GM19193 (cell line): Measurements from ENCODE around the gene CCNB1IP1.
A peak's percentile ranks its signal among the peaks of the same experiment; 100 is the strongest.

Experiments used
- POLR2A ChIP-seq: IDR thresholded peaks from 4 replicates; pipeline ENCODE4 v1.6.1; 2011; ENCODE audit not compliant: insufficient read depth, insufficient read length; ENCODE audit errors: extremely low read depth

CCNB1IP1 gene

GRCh38 chr14:20343862-20344220, 10.8 kb upstream of the CCNB1IP1 start:
- TF ChIP-seq POLR2A: no peak

- TF ChIP-seq POLR2A: peak; percentile 99
Observed at GRCh38 chr14:20343092-20343861, 10.2 kb upstream of the CCNB1IP1 start, which contains the start of gene PARP2. Gene PARP2 (plus strand): TSS chr14:20343635. CDS start chr14:20343642, 7 bp downstream.

DNA sequence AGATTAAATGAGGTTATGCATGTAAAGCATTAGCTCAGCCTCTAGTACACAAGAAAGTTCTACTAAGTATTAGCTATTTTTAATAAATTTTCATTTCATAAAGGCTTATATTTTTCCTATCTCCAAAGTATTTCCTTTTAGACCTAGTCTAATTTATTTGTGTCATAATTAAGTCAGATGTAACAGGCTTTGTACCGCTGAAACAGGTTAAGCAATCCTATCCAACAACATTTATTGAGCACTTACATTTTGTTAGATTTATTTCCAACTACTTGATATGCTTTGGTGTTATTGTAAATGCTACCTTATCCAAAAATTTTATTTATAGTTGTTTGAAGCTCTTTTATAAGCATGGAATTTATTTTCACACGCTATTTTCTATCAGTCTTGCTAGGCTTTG, 8.6 kb upstream of the CCNB1IP1 start:
- no peak for TF ChIP-seq POLR2A

DNA sequence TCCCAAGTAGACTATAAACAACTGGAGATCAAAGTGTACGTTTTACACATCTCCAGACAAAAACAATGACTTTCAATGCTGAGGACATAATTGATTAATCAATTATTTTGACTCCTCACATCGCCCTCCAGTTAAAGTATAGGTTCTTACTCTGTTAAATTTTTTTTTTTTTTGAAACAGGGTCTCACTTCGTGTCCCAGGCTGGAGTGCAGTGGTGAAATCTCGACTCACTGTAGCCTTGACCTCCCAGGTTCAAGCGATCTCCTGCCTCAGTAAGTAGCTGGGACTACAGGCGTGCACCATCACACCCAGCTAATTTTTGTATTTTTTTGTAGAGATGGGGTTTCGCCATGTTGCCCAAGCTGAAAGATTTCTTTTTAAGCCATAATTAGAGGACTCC, 938 bp upstream of the CCNB1IP1 start:
- no peak for TF ChIP-seq POLR2A

GRCh38 chr14:20333494-20333841, 389 bp upstream of the CCNB1IP1 start:
- no peak for TF ChIP-seq POLR2A

- no peak for TF ChIP-seq POLR2A
Observed at GRCh38 chr14:20332431-20332787, 670 bp downstream of the CCNB1IP1 start.

DNA sequence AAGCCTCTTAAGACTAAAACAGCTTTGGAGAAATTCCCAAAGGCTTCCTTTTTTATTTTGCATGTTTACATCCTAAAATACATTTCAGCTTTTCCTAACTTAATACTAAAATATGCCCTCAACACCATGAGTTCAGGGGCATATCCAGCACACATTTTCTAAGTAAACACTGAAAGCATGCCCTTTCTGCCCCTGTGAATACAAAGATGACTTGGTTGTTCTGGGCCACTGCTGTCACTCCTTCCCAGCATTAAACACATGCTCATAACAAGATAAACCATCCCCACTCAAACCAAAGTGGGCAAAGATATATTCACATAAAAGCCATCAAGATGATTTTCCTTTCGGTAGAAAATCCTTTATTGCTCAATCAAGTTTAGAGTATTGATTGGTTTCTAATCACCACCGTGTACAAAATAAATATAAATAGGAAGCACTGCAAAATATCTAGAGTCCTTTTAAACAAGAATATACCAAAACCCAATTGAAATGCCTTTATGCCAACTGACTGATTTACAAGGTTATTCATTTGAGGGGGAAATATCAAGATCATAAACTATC, 1.9 kb downstream of the CCNB1IP1 start:
- no peak for TF ChIP-seq POLR2A

GRCh38 chr14:20329355-20329754, 3.7 kb downstream of the CCNB1IP1 start:
- no peak for TF ChIP-seq POLR2A

- TF ChIP-seq POLR2A: no peak
Observed at GRCh38 chr14:20328705-20329104, 4.4 kb downstream of the CCNB1IP1 start.

- no peak for TF ChIP-seq POLR2A
Observed at GRCh38 chr14:20327005-20327869, 5.8 kb downstream of the CCNB1IP1 start.

GRCh38 chr14:20317720-20318119, 15.4 kb downstream of the CCNB1IP1 start:
- no peak for TF ChIP-seq POLR2A

GRCh38 chr14:20314026-20314425, 19.1 kb downstream of the CCNB1IP1 start:
- no peak for TF ChIP-seq POLR2A

- TF ChIP-seq POLR2A: no peak
Observed at GRCh38 chr14:20306079-20306423, 27.0 kb downstream of the CCNB1IP1 start.

GRCh38 chr14:20305265-20306078, 27.6 kb downstream of the CCNB1IP1 start, which contains the start of gene TTC5:
Gene TTC5 (minus strand): TSS chr14:20305951. CDS start chr14:20305937, 14 bp downstream.
- TF ChIP-seq POLR2A: peak; percentile 57

GRCh38 chr14:20302042-20302755, 30.9 kb downstream of the CCNB1IP1 start:
- no peak for TF ChIP-seq POLR2A

DNA sequence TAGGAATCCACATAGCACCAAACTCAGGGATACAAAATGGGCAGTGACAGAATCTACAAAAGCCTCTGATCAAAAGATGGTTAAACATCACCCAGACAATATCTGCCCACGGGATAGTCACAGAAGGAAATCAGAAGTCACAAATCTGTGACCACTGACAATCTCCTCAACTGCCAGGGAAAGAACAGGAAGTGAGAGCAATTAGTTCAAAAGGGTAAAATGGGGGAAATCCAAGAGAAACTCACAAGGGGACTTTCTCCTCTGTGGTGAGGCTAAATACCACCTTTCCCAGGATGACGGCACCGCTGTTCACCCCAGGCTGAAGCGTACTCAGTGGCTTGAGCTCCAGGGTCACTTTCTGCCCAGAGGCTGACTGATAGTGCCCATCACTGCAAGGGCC, 38.0 kb downstream of the CCNB1IP1 start:
- no peak for TF ChIP-seq POLR2A
